ENCODE measurements around the gene NEURL1. TPM values are rescaled to one million over a fixed set of nuclear protein-coding genes. Genes with fewer than 3 reads are reported as not detected.
"Not testable (repeated sequence)": the region's sequence is repeated elsewhere in the genome, so short reads cannot be mapped to it uniquely, and the experiment has no call there.

Gene NEURL1
- total RNA-seq, 1 experiment from 2014 or later: 7.9 TPM

DNA sequence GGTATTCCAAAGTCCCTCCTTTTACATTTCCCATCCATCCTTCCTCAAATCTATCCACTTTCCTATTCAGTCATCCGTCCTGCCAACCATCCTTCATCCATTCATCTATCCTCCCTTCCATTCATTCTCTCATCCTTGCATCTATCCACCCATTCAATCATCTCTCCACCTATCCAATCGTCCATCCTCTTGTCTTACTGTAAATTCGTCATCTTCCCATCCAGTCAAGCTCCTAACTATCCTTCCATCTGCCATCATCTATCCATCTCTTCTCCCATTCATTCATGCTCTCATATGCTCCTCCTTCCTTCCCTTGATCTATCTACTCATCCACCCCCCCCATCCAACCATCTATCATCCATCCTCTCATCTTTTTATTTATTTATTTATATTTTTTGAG, 19.4 kb upstream of the NEURL1 start:
- Histone ChIP-seq H3K36me3 (replicated peaks; ENCODE audit: control insufficient read depth, insufficient read depth, low read length) (no peaks in the 10 kb centered on the region), H3K27me3 (ENCODE audit: control insufficient read depth, insufficient read depth, low read length) (no peaks in the 10 kb centered on the region), H3K4me3 (ENCODE audit: insufficient read depth, low read depth, low read length) (no peak overlapping the region)
- no peak for DNase-seq

DNA sequence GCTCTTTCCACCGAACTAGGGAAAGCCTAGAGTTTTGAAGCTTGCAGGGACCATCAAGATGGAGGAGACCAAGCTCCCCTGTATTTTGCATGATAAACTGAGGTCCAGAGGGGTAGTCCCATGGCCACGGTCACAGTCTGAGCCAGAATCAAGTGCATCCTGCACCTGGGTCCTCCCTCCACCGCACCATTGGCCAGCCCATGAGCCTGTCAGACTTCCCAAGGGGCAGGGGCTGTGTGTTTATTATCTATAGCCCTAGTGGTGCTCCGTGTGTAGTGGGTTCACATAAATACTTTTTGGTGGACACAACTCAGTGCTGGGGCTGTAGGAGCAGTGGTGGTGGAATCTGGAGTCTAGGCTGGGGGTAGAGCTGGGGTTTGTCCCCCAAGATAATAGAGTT, 18.1 kb upstream of the NEURL1 start:
- DNase-seq: peak; percentile 60
- no peak overlapping the region for H3K4me3 ChIP-seq (ENCODE audit: insufficient read depth, low read depth, low read length)
- no peaks in the 10 kb centered on the region for H3K36me3 ChIP-seq (replicated peaks; ENCODE audit: control insufficient read depth, insufficient read depth, low read length)
- no peaks in the 10 kb centered on the region for H3K27me3 ChIP-seq (ENCODE audit: control insufficient read depth, insufficient read depth, low read length)

DNA sequence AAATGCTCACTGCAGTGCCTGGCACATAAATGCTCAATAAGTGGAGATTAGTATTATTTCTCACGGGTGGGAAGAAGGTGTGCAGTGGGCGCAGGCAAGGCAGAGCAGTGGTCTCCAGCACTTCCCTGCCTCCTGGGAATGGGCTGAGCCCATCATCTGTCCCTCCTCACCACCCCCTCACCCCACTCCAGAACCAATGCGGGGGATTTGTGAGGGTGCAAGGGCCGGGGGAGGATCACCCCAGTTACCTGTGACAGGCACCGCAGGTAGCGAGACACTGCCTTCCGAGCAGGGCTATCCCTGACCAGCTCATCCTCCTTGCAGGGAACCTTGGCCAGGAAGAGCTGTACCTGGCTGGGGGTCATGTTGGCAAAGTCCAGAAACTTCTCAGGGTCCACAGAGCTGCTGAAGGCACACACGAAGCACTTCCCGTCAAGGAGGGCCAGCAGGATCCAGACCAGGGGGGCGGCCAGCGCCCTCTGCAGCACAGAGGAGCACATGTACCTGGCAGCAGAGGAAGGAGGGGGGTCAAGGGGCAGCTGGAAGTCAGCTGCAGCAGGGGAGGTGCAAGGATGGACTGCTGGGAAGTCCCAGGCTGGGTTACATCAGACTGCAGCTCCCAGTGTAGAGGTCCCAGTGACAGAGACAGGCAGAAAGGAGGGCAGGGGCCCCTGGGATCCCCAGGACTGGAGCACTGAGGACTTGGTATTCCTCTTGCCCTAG, 17.3 kb upstream of the NEURL1 start:
- Histone ChIP-seq H3K4me3 (ENCODE audit: insufficient read depth, low read depth, low read length) (no peak overlapping the region), H3K27me3 (ENCODE audit: control insufficient read depth, insufficient read depth, low read length) (no peaks in the 10 kb centered on the region), H3K36me3 (replicated peaks; ENCODE audit: control insufficient read depth, insufficient read depth, low read length) (no peaks in the 10 kb centered on the region)
- peak; percentile 93 for DNase-seq

GRCh38 chr10:103478671-103479070, 14.8 kb upstream of the NEURL1 start:
- Histone ChIP-seq H3K4me3 (ENCODE audit: insufficient read depth, low read depth, low read length) (no peak overlapping the region), H3K27me3 (ENCODE audit: control insufficient read depth, insufficient read depth, low read length) (no peaks in the 10 kb centered on the region), H3K36me3 (replicated peaks; ENCODE audit: control insufficient read depth, insufficient read depth, low read length) (no peaks in the 10 kb centered on the region)
- no peak for DNase-seq

GRCh38 chr10:103479135-103479534, 14.4 kb upstream of the NEURL1 start, which contains the start of gene CALHM3:
Gene CALHM3 (minus strand): TSS chr10:103479240. CDS start chr10:103479032, 208 bp downstream.
- no peaks in the 10 kb centered on the region for H3K27me3 ChIP-seq (ENCODE audit: control insufficient read depth, insufficient read depth, low read length)
- no peaks in the 10 kb centered on the region for H3K36me3 ChIP-seq (replicated peaks; ENCODE audit: control insufficient read depth, insufficient read depth, low read length)
- DNase-seq: peak; percentile 47
- H3K4me3 ChIP-seq (ENCODE audit: insufficient read depth, low read depth, low read length): no peak within 1 kb of the TSS

DNA sequence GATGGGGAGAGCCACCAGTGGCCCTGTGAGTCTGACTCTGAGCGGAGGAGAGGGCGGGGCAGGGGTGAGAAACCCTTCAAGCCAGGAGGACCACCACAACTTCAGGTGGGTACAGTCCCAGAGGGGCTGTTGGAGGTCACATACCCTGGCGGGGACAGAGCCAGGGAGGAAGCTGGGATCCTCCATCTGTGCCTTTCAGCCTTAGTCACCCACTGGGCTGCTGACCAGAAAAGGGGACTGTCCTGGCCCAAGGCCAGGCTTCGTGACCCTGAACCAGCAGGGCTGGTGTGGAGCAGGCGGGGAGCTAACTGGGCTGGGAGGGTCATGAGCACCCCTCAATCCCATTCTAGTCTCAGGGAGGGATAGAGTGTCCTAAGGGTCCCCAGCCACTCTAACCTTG, 13.0 kb upstream of the NEURL1 start:
- no peaks in the 10 kb centered on the region for H3K36me3 ChIP-seq (replicated peaks; ENCODE audit: control insufficient read depth, insufficient read depth, low read length)
- H3K4me3 ChIP-seq (ENCODE audit: insufficient read depth, low read depth, low read length): no peak overlapping the region
- no peak for DNase-seq
- H3K27me3 ChIP-seq (ENCODE audit: control insufficient read depth, insufficient read depth, low read length): no peaks in the 10 kb centered on the region

- Histone ChIP-seq H3K36me3 (replicated peaks; ENCODE audit: control insufficient read depth, insufficient read depth, low read length) (no peaks in the 10 kb centered on the region), H3K4me3 (ENCODE audit: insufficient read depth, low read depth, low read length) (no peak overlapping the region), H3K27me3 (ENCODE audit: control insufficient read depth, insufficient read depth, low read length) (no peaks in the 10 kb centered on the region)
- DNase-seq: peak; percentile 80
These were observed 11.5 kb upstream of the NEURL1 start for GRCh38 chr10:103481974-103482531.

GRCh38 chr10:103486635-103487409, 6.7 kb upstream of the NEURL1 start:
- H3K36me3 ChIP-seq (replicated peaks; ENCODE audit: control insufficient read depth, insufficient read depth, low read length); H3K4me3 ChIP-seq (ENCODE audit: insufficient read depth, low read depth, low read length); H3K27me3 ChIP-seq (ENCODE audit: control insufficient read depth, insufficient read depth, low read length); DNase-seq: not testable (repeated sequence)

DNA sequence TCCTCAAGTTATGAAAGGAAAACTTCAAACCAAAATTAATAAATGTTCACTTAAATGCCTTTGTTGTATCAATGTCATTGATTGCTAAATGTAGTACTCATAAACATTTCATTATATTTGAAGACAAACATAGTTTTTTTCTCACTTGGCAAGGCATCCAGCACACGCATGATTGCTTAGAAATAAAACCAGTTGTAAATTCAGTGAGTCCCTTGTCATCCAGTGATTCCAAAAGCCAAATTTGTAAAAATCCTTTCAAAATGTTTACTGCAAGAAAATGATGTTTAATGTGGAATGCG, 6.1 kb upstream of the NEURL1 start:
- no peaks in the 10 kb centered on the region for H3K36me3 ChIP-seq (replicated peaks; ENCODE audit: control insufficient read depth, insufficient read depth, low read length)
- DNase-seq: no peak
- H3K27me3 ChIP-seq (ENCODE audit: control insufficient read depth, insufficient read depth, low read length): peaks cover 3% of the 10 kb centered on the region; the same call in 1 of the 2 replicates
- no peak overlapping the region for H3K4me3 ChIP-seq (ENCODE audit: insufficient read depth, low read depth, low read length)

- Histone ChIP-seq H3K27me3 (ENCODE audit: control insufficient read depth, insufficient read depth, low read length) (peaks cover 31% of the 10 kb centered on the region), H3K36me3 (replicated peaks; ENCODE audit: control insufficient read depth, insufficient read depth, low read length) (no peaks in the 10 kb centered on the region)
These were observed 2.6 kb upstream of the NEURL1 start for GRCh38 chr10:103490986-103491314.

DNA sequence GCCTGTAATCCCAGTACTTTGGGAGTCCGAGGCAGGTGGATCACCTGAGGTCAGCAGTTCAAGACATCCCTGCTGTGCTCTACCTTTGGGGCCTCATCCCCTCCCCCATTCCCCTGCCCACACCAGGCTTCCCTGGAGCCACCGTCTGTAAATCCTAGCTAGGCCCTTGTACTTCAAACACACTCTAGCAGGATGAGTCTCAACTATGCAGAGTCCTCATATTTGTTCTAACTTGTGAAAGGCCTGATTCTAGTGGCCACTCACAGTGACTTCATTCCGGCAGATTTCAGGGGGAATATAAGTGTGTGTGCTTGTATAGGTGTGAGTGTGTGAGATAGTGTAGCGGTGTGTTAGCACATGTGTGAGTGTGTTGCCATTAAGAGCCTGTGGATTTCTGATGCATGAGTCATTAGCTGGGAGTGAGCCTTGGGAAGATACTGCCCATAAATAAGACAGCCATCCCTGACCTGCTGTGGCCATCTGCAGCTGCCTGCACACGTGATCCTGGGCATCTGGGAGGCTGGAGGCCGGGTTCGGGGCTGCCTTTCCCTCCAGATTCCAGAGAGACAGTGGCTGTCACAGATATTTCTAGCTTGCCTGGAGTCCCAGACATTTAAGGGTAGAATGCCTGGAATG, 1.7 kb upstream of the NEURL1 start:
- DNase-seq: no peak
- Histone ChIP-seq H3K27me3 (ENCODE audit: control insufficient read depth, insufficient read depth, low read length) (peaks cover 31% of the 10 kb centered on the region), H3K36me3 (replicated peaks; ENCODE audit: control insufficient read depth, insufficient read depth, low read length) (no peaks in the 10 kb centered on the region), H3K4me3 (ENCODE audit: insufficient read depth, low read depth, low read length) (no peak overlapping the region)

More at GRCh38 chr10:103490986-103491314, 2.6 kb upstream of the NEURL1 start:
- no peak for DNase-seq
- no peak overlapping the region for H3K4me3 ChIP-seq (ENCODE audit: insufficient read depth, low read depth, low read length)

DNA sequence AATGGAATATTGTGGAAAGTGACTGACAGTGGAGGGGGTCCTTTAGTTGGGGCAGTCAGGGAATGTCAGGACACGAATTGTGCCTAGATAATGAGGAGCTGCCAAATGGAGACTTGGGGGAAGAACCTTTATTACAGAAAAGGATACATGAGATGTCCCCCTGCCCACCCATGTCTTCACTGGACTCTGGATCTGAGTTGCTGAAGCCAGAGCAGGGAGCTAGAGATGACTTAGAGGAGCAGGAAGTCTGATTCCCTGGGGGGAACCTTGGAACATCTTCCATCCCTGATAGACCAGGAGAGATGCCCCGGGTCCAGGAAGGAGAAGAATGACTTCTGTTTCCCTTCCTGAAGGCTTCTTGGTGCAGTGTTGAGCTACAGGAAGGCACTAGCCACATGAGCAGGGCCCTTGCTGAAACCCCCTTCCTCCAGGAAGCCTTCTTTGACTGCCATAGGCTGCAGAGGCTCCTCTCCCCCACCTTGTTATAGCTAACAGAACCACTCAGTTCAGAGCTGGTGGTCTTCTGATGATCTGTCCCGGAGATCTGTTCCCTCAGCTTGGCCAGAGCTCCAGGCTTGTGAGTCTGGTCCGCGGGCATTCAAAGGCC, 747 bp upstream of the NEURL1 start:
- Histone ChIP-seq H3K27me3 (ENCODE audit: control insufficient read depth, insufficient read depth, low read length) (peaks cover 33% of the 10 kb centered on the region), H3K4me3 (ENCODE audit: insufficient read depth, low read depth, low read length) (no peak overlapping the region; the same call in 1 of the 2 replicates), H3K36me3 (replicated peaks; ENCODE audit: control insufficient read depth, insufficient read depth, low read length) (no peaks in the 10 kb centered on the region)
- DNase-seq: no peak

GRCh38 chr10:103493916-103494877, 692 bp downstream of the NEURL1 start:
- peaks cover 33% of the 10 kb centered on the region for H3K27me3 ChIP-seq (ENCODE audit: control insufficient read depth, insufficient read depth, low read length)
- DNase-seq: peak; percentile 82

More at GRCh38 chr10:103493916-103494877, 692 bp downstream of the NEURL1 start:
- H3K4me3 ChIP-seq (ENCODE audit: insufficient read depth, low read depth, low read length): peak overlapping the region; percentile 55
- no peaks in the 10 kb centered on the region for H3K36me3 ChIP-seq (replicated peaks; ENCODE audit: control insufficient read depth, insufficient read depth, low read length)

Measured in H7 (cell line).